MCF 10A (cell line): Measurements from ENCODE around the gene SSNA1. TPM values are rescaled to one million over a fixed set of nuclear protein-coding genes. Genes with fewer than 3 reads are reported as not detected.

Experiments used
- BruUV-seq: library from RNA; stranded (reverse); fragments of 400-500 nt; replicated peaks from 2 replicates; lab custom pipeline; 2021; lab: Mats Ljungman, UMichigan
- CTCF ChIA-PET: fragments of 300-600 bp; sonication (Branson Sonifier 250); formaldehyde crosslinking; extraction: SDS; loops from one replicate; lab custom pipeline; 2021; ENCODE audit warnings: antibody characterized with exemption, inconsistent platforms; lab: Yijun Ruan, JAX
- POLR2A ChIA-PET: fragments of 300-600, 350-650 bp; sonication (Branson Sonifier 250); formaldehyde crosslinking; extraction: SDS; loops from one replicate; lab custom pipeline; 2020; ENCODE audit warnings: antibody characterized with exemption, inconsistent platforms; lab: Yijun Ruan, JAX
- DNase-seq: peaks from one replicate; pipeline ENCODE4 v3.0.0-alpha.2; 2018; ENCODE audit not compliant: unreplicated experiment
- H3K27ac Mint-ChIP-seq: one replicate; pipeline ENCODE4 v1.8.0; 2022; ENCODE audit warnings: mild to moderate bottlenecking, low read depth, mixed read lengths; ENCODE audit not compliant: unreplicated experiment
- H3K27me3 Mint-ChIP-seq: one replicate; pipeline ENCODE4 v1.8.0; 2022; ENCODE audit warnings: mixed read lengths; ENCODE audit not compliant: insufficient read depth, unreplicated experiment
- H3K36me3 Mint-ChIP-seq: one replicate; pipeline ENCODE4 v1.8.0; 2022; ENCODE audit warnings: mild to moderate bottlenecking, moderate library complexity, mixed read lengths; ENCODE audit not compliant: insufficient read depth, unreplicated experiment
- H3K4me1 Mint-ChIP-seq: one replicate; pipeline ENCODE4 v1.8.0; 2022; ENCODE audit warnings: mixed read lengths; ENCODE audit not compliant: insufficient read depth, unreplicated experiment
- H3K4me3 Mint-ChIP-seq: one replicate; pipeline ENCODE4 v1.8.0; 2022; ENCODE audit warnings: mild to moderate bottlenecking, moderate library complexity, mixed read lengths; ENCODE audit not compliant: unreplicated experiment
- H3K9me3 Mint-ChIP-seq: one replicate; pipeline ENCODE4 v1.8.0; 2022; ENCODE audit warnings: mixed read lengths; ENCODE audit not compliant: unreplicated experiment
- CTCF ChIP-seq: fragments of 200-600 bp; IDR thresholded peaks from one replicate; pipeline ENCODE4 v1.8.0; 2022; ENCODE audit warnings: antibody characterized with exemption, mild to moderate bottlenecking; ENCODE audit not compliant: unreplicated experiment
- intact Hi-C: fragments of 100-400 bp; cut with micrococcal nuclease; formaldehyde crosslinking; loops from 2 replicates; pipeline ENCODE4 v1.14.1; 2022
- total RNA-seq: library from RNA; stranded (reverse); gene quantifications from 2 replicates; pipeline ENCODE4 v1.2.3, GENCODE V29; 2022

SSNA1 gene
- total RNA-seq, 1 experiment from 2014 or later, result 81.4 TPM

GRCh38 chr9:137180491-137180890, 8.0 kb upstream of the SSNA1 start:
- Mint-ChIP-seq H3K4me1 (no peaks in the 10 kb centered on the region), H3K4me3 (no peak overlapping the region), H3K27ac (no peak overlapping the region), H3K27me3 (no peaks in the 10 kb centered on the region), H3K9me3 (no peaks in the 10 kb centered on the region), H3K36me3 (peaks cover 25% of the 10 kb centered on the region)
- ChIA-PET CTCF (no interaction called here), POLR2A (interaction anchor here (2.0 kb wide), 1 partner anchor 51 kb away, joined by 6 read pairs; no protein-coding TSS in a partner anchor)
- intact Hi-C loops, result no loop called here
- BruUV-seq, result no TSS peak
- TF ChIP-seq CTCF, result no peak
- DNase-seq, result no peak

- Mint-ChIP-seq H3K4me1 (peaks cover under 1% of the 10 kb centered on the region), H3K27ac (no peak overlapping the region), H3K4me3 (no peak overlapping the region), H3K27me3 (no peaks in the 10 kb centered on the region), H3K9me3 (no peaks in the 10 kb centered on the region), H3K36me3 (peaks cover 25% of the 10 kb centered on the region)
- BruUV-seq, result no TSS peak
- intact Hi-C loops, result no loop called here
- no peak for TF ChIP-seq CTCF
- no peak for DNase-seq
- POLR2A ChIA-PET, result interaction anchor here (0.6 to 2.0 kb wide), 2 partner anchors 8 to 52 kb away, joined by 3 to 6 read pairs; no protein-coding TSS in a partner anchor
- CTCF ChIA-PET, result interaction anchor here (0.6 kb wide), 1 partner anchor 64 kb away, joined by 3 read pairs; no protein-coding TSS in a partner anchor
Measured at GRCh38 chr9:137181680-137182079, 6.8 kb upstream of the SSNA1 start.

- H3K27me3 Mint-ChIP-seq, result no peaks in the 10 kb centered on the region
- H3K27ac Mint-ChIP-seq, result no peak overlapping the region
- peaks cover 25% of the 10 kb centered on the region for H3K36me3 Mint-ChIP-seq
- no peak for TF ChIP-seq CTCF
- intact Hi-C loops, result no loop called here
- H3K4me1 Mint-ChIP-seq, result peaks cover 4% of the 10 kb centered on the region
- BruUV-seq, result no TSS peak
- no peaks in the 10 kb centered on the region for H3K9me3 Mint-ChIP-seq
- no peak for DNase-seq
- CTCF ChIA-PET, result interaction anchor here (0.6 kb wide), 1 partner anchor 92 kb away, joined by 4 read pairs; no protein-coding TSS in a partner anchor
- POLR2A ChIA-PET, result interaction anchor here (1.0 kb wide), 1 partner anchor 18 kb away, joined by 3 read pairs; no protein-coding TSS in a partner anchor
- H3K4me3 Mint-ChIP-seq, result no peak overlapping the region
Measured at GRCh38 chr9:137182836-137183235, 5.6 kb upstream of the SSNA1 start.

- CTCF ChIA-PET, result no interaction called here
- H3K4me1 Mint-ChIP-seq, result peaks cover 7% of the 10 kb centered on the region
- no peaks in the 10 kb centered on the region for H3K27me3 Mint-ChIP-seq
- BruUV-seq, result no TSS peak
- no peaks in the 10 kb centered on the region for H3K9me3 Mint-ChIP-seq
- DNase-seq, result no peak
- POLR2A ChIA-PET, result interaction anchor here (1.0 kb wide), 1 partner anchor 17 kb away, joined by 3 read pairs; no protein-coding TSS in a partner anchor
- TF ChIP-seq CTCF, result no peak
- no peak overlapping the region for H3K4me3 Mint-ChIP-seq
- H3K36me3 Mint-ChIP-seq, result peaks cover 21% of the 10 kb centered on the region
- intact Hi-C loops, result no loop called here
- H3K27ac Mint-ChIP-seq, result no peak overlapping the region
Measured at GRCh38 chr9:137183980-137184595, 4.4 kb upstream of the SSNA1 start.
